Activated CD4-positive, alpha-beta T cell treated with anti-CD3 and anti-CD28 coated beads for 24 hours (primary cell): Measurements from ENCODE around the gene TOX2.

Experiments
- DNase-seq, 2 donors: peaks; one replicate each; pipeline ENCODE4 v3.0.0-alpha.2; 2020; ENCODE audit warnings: low read depth in 2 of 2

The TOX2 gene, protein sequence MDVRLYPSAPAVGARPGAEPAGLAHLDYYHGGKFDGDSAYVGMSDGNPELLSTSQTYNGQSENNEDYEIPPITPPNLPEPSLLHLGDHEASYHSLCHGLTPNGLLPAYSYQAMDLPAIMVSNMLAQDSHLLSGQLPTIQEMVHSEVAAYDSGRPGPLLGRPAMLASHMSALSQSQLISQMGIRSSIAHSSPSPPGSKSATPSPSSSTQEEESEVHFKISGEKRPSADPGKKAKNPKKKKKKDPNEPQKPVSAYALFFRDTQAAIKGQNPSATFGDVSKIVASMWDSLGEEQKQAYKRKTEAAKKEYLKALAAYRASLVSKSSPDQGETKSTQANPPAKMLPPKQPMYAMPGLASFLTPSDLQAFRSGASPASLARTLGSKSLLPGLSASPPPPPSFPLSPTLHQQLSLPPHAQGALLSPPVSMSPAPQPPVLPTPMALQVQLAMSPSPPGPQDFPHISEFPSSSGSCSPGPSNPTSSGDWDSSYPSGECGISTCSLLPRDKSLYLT

GRCh38 chr20:43914311-43915210 is at the start of gene TOX2:
TSS of gene TOX2 (plus strand) at chr20:43914852. CDS start at chr20:43914892, 40 bp downstream.
- DNase-seq = peak in 1 of 2 donors; percentile 26

DNA sequence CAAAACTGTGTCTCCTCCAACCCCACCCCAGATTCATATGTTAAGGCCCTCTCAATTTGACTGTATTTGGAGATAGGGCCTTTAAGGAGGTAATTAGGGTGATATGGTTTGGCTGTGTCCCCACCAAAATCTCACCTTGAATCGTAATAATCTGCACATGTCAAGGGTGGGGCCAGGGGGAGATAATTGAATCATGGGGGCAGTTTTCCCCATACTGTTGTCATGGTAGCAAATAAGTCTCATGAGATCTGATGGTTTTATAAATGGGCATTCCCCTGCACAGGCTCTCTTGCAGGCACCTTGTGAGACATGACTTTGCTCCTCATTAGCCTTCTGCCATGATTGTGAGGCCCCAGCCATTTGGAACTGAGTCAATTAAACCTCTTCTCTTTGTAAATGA is 46.6 kb upstream of the TOX2 start:
- DNase-seq = no peak

- no peak for DNase-seq
Measured at GRCh38 chr20:43870484-43870883, 44.2 kb upstream of the TOX2 start.

- no peak for DNase-seq
Measured at GRCh38 chr20:43878776-43879175, 35.9 kb upstream of the TOX2 start.

DNA sequence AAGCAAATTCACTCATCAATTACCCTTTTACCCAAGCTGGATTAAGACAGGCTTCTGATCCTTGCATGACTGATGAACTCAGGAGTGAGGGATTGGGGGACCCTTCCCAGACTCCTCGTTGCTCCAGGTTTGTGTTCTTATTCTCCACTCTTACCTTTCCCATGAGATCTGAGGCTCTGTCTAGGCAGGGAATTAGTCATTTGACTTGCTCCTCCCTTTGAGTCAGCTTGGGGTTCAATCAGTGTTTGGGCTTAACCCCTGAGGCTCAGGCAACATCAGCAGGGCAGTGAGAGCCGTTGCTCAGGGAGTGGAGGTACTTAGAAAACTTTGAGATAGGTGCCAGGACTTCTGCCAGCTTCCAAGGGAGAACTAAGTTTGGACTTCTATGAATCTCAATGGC is 20.7 kb upstream of the TOX2 start:
- no peak for DNase-seq

DNA sequence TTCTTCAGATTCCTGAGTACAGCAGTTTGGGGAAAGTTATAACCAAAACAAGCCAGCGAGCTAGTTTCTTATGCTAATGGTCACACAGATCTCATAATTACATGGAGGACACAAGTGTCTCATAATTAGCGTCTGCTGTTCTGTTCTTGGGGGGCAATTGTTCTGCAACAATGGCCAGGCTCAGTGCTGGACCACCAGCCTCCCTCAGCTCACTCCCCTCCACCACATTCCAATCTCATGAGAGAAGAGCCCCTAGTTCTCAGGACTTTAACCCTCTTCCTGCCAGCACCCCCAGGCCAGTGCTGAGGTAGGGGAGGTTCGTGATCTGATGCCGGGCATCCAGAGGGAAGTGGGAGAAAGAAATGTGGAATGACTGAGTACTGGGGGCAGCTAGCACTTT is 20.2 kb upstream of the TOX2 start:
- DNase-seq = no peak

GRCh38 chr20:43895235-43895634 is 19.4 kb upstream of the TOX2 start:
- no peak for DNase-seq

DNA sequence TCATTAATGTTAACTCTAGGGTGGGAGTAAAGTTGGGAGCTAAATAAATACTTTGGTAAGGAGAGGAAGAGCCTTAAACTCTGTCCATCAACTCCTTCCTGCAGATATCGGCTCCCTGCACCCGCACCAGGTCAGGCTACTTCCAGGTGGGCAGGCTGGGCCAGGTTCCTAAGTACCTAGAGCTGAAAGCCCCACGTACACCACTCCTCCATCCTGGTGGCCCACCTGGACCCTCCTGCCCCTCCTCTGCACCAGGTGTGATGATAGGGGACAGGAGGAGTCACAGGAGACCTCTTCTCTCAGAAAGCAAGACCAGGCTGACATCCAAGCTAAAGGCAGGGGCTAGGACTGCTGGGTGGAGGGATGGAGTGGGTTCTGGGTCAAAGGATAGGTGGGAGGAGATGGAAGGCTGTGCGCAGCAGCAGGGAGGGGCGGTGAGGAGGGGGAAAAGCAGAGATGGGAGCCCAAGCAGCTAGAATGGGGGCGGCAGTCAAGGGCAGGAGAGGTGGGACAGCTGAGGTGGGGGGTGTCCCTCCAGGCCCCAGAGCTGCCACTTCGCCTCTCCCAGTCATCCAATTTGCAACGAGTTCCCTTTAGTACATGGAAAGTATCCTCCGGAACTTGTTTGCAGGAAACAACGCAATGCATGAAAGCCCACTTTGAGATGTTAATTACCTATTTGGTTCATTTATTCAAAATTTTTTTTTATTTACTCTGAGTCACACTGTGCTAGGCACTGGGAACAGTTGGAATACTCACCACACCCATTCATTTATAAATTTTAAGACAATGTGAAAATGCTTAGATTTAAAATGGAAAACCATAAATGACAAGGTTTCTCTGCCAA is 15.2 kb upstream of the TOX2 start:
- no peak for DNase-seq

DNA sequence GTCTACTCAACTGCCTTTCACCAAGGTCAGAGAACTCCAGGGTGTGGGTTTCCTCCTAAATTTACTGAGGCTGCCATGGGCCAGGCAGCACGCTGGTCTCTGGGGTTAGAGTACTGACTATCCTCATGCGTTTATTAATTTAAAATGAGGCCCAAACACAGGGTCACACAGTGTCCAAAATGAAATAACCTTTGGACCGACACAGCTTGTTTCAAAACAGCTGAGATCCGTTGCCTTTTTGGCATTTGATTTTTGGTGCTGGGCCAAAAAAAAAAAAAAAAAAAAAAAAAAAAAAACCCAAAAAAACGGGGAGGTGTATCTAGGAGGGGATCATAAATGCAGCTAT is 14.6 kb upstream of the TOX2 start:
- DNase-seq = no peak

GRCh38 chr20:43900496-43900895 is 14.2 kb upstream of the TOX2 start:
- no peak for DNase-seq

DNA sequence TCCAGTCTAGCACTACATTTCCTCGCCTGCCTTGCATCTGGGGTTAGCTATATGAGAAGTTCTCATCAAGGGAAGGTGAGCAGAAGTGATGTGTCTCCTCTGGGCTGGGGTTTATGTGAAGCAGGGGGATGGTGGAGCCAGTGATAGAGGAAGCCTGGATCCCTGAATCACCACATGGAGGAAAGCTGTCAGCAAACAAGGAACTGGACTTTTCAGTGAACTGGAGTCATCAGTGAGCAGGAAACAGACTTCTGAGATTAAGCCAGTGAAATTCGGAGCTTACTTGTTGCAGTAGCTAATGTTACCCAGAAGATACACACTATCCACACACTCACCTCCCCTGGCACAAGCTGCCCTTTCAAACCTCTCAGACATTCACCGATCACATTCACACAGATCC is 13.4 kb upstream of the TOX2 start:
- no peak for DNase-seq

DNA sequence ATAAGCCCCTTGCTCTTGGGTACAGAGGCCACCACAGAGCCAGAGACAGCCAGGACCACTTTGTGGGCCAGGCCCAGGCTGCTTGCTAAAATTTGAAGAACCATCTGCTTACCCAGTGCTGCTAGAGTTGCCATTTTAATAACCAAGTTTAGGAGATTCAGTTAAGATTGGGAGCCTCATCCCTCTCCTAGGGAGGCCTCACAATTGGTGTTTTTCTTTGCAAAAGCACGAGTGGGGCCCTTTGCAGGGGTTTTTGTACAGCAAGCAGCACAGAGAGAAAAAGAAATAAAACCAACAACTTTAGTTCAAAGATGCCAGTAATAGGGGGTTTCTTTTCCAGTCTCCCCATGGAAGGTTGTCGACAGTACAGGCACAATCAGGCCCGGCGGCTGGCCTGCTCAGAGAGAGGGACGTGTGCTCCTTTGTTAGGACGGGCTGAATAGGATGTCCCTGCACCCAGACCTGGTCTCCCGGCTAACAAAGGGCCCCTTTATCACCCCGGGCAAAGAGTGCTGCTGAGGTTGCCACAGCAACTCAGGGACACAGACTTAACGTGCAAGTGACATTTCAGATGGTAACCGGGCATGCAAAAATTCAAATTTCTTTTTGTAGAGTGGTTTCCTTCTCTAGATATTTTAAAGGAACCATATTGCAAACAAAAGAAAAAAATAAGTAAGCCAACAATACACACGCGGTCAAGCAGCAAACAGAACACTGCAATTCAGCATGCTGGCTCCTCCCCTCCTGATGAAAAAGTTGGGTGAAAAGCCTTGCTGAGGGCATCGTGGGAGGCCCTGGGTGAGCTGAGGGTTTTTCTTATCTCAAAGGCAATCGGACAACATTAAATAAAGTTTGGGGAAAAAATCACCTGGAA is 10.5 kb upstream of the TOX2 start:
- no peak for DNase-seq

DNA sequence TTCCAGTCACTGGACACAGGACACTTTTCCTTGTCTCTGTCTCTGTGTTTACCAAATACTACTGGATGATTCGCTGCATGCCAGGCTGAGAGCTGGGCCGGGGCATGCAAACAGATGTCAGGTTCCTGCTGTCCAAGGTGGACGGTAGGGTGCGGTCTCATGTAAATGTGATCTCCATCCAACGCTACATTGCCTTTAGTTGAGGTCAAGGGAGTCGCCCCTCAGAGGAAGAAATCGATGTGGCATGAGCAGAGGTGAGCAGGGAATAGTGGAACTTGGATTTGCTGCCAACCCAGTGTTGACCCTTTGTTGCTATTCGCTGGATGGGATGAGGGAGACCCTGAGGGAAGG is 9.8 kb upstream of the TOX2 start:
- DNase-seq = no peak

DNA sequence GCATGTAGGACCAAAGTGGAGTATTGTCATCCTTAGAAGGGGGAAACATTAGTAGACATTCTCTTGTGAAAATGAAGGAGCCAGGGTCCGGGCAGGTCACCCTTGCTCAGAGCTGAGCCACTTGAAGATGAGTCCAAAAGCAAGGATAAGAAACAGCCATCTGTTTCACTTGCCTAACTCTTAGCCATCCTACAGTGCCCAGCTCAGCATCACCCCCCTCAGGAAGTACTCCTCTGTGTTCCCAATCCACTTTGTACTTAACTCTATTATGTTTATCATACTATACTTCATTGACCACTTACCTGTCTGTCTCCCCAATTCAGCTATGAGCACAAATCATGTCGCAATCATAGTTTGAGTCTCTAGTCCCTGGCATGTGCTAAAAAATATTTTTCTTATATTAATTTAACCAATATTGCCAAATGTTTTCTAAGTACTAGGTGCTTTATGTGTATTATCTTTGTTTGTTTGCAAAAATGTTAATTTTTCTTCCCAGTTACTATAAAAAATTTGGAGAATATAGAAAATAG is 8.1 kb upstream of the TOX2 start:
- no peak for DNase-seq

GRCh38 chr20:43909211-43909610 is 5.4 kb upstream of the TOX2 start:
- no peak for DNase-seq

- DNase-seq = no peak
Measured at GRCh38 chr20:43909720-43910119, 4.9 kb upstream of the TOX2 start.

DNA sequence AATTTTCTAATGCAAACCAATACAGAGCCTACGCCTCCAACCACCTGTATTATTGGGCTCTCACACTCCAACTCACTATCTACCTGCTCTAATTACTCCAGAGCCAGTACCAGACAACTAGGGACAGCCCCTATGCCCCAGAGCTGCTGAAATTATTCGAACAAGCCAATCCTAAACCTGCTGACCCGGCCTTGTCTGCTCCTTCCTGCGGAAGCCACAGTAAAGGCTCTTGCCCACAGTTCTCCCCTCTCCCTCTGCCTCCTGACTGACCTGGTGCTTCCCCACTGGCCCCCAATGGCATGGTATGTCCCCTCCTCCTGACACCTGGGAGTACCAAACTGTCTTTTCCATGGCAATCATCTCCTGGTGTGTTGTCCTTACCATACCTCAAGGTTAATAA is 4.1 kb upstream of the TOX2 start:
- no peak for DNase-seq

- no peak for DNase-seq
Measured at GRCh38 chr20:43911066-43911465, 3.6 kb upstream of the TOX2 start.

- no peak for DNase-seq
Measured at GRCh38 chr20:43913291-43914025, 1.2 kb upstream of the TOX2 start.
